Mesendoderm (in vitro differentiated cells): ENCODE results near the gene RPL9. TPM values are rescaled to one million over a fixed set of nuclear protein-coding genes. Genes with fewer than 3 reads are reported as not detected.

Experiments
- DNase-seq: peaks from one replicate; pipeline ENCODE4 v3.0.0; 2013
- H2AK5ac ChIP-seq: 2 replicates; pipeline ENCODE4 v1.6.1; 2013; ENCODE audit warnings: low read length, inconsistent platforms
- H2BK120ac ChIP-seq: 2 replicates; pipeline ENCODE4 v1.6.1; 2013; ENCODE audit warnings: low read depth, mild to moderate bottlenecking, low read length, moderate library complexity, mixed read lengths
- H2BK15ac ChIP-seq: replicated peaks from 2 replicates; pipeline ENCODE4 v1.6.1; 2013; ENCODE audit warnings: low read depth, mild to moderate bottlenecking, moderate library complexity
- H2BK5ac ChIP-seq: 2 replicates; pipeline ENCODE4 v1.6.1; 2013; ENCODE audit warnings: low read length, inconsistent platforms
- H3K18ac ChIP-seq: 2 replicates; pipeline ENCODE4 v1.6.1; 2013; ENCODE audit warnings: mild to moderate bottlenecking, low read length, mixed read lengths
- H3K23ac ChIP-seq: one replicate; pipeline ENCODE4 v1.6.1; 2013; ENCODE audit warnings: low read length
- H3K27ac ChIP-seq: 2 replicates; pipeline ENCODE4 v1.5.1; 2013; ENCODE audit warnings: low read depth, mild to moderate bottlenecking, inconsistent platforms, low read length, moderate library complexity
- H3K27me3 ChIP-seq: 2 replicates; pipeline ENCODE4 v1.6.1; 2013; ENCODE audit warnings: low read length, control low read depth, mild to moderate bottlenecking, inconsistent platforms; ENCODE audit not compliant: insufficient read depth, poor library complexity
- H3K36me3 ChIP-seq: 2 replicates; pipeline ENCODE4 v1.6.1; 2013; ENCODE audit warnings: low read length, inconsistent platforms; ENCODE audit not compliant: control insufficient read depth, insufficient read depth
- H3K4ac ChIP-seq: one replicate; pipeline ENCODE4 v1.6.1; 2013; ENCODE audit warnings: low read depth, mild to moderate bottlenecking, low read length, moderate library complexity
- H3K4me1 ChIP-seq: 2 replicates; pipeline ENCODE4 v1.6.1; 2013; ENCODE audit warnings: low read depth, low read length, inconsistent platforms; ENCODE audit not compliant: control insufficient read depth
- H3K4me2 ChIP-seq: 2 replicates; pipeline ENCODE4 v1.6.1; 2013; ENCODE audit warnings: low read length
- H3K4me3 ChIP-seq: 2 replicates; pipeline ENCODE4 v1.5.1; 2013; ENCODE audit warnings: mild to moderate bottlenecking, low read length
- H3K56ac ChIP-seq: one replicate; pipeline ENCODE4 v1.6.1; 2013; ENCODE audit warnings: low read length
- H3K79me1 ChIP-seq: 2 replicates; pipeline ENCODE4 v1.6.1; 2013; ENCODE audit warnings: low read length, inconsistent platforms
- H3K79me2 ChIP-seq: 2 replicates; pipeline ENCODE4 v1.6.1; 2013; ENCODE audit warnings: mild to moderate bottlenecking, low read length; ENCODE audit not compliant: control insufficient read depth, insufficient read depth
- H3K9ac ChIP-seq: 2 replicates; pipeline ENCODE4 v1.6.1; 2013; ENCODE audit warnings: low read length, inconsistent platforms
- H4K5ac ChIP-seq: one replicate; pipeline ENCODE4 v1.6.1; 2013; ENCODE audit warnings: low read length
- H4K8ac ChIP-seq: one replicate; pipeline ENCODE4 v1.6.1; 2013; ENCODE audit warnings: low read depth, mild to moderate bottlenecking, control low read depth, low read length, moderate library complexity
- WGBS: extraction: QIAGEN DNeasy Blood & Tissue Kit; methylation state at CpG from one replicate; pipeline ENCODE4 v1.1.7; 2013; ENCODE audit warnings: low lambda C conversion rate, missing lambda C conversion rate; ENCODE audit not compliant: insufficient coverage; ENCODE audit errors: extremely low coverage; 5-methylcytosine and 5-hydroxymethylcytosine counted together
- small RNA-seq: library from polyadenylated mRNA; stranded (forward); fragments of <200 nt; extraction: miRNeasy Mini kit (QIAGEN cat#:217004); gene quantifications from one replicate; pipeline ENCODE3, GENCODE V24; 2013; ENCODE audit not compliant: insufficient read depth

The RPL9 gene

GRCh38 chr4:39410415-39410814 is 48.3 kb downstream of the RPL9 start:
- Histone ChIP-seq H3K79me1 (no peaks in the 10 kb centered on the region), H3K4me3 (no peak overlapping the region), H3K18ac (no peak overlapping the region), H2AK5ac (no peak overlapping the region), H3K4me1 (no peaks in the 10 kb centered on the region), H3K27ac (no peak overlapping the region), H3K9ac (no peak overlapping the region), H3K27me3 (no peaks in the 10 kb centered on the region), H3K4ac (no peak overlapping the region), H3K4me2 (no peak overlapping the region), H2BK120ac (no peak overlapping the region), H3K56ac (no peak overlapping the region), H4K8ac (no peak overlapping the region), H3K36me3 (no peaks in the 10 kb centered on the region), H3K79me2 (no peaks in the 10 kb centered on the region), H2BK15ac (no peak overlapping the region), H2BK5ac (no peak overlapping the region), H3K23ac (no peak overlapping the region), H4K5ac (no peak overlapping the region)
- WGBS = no CpG with 5 or more reads among the region's 5 CpGs
- DNase-seq = no peak

GRCh38 chr4:39407584-39407885 is 51.2 kb downstream of the RPL9 start:
- no peak overlapping the region for H3K18ac ChIP-seq
- H3K27me3 ChIP-seq = no peaks in the 10 kb centered on the region
- no peak overlapping the region for H3K4ac ChIP-seq
- no peak overlapping the region for H3K27ac ChIP-seq
- DNase-seq = no peak
- no peak overlapping the region for H3K23ac ChIP-seq
- no peak overlapping the region for H3K4me3 ChIP-seq
- H2BK120ac ChIP-seq = no peak overlapping the region
- H2BK5ac ChIP-seq = no peak overlapping the region
- H3K4me1 ChIP-seq = no peaks in the 10 kb centered on the region
- no peaks in the 10 kb centered on the region for H3K79me1 ChIP-seq
- H2AK5ac ChIP-seq = no peak overlapping the region
- H4K8ac ChIP-seq = no peak overlapping the region
- H3K79me2 ChIP-seq = no peaks in the 10 kb centered on the region
- no peak overlapping the region for H3K4me2 ChIP-seq
- H3K36me3 ChIP-seq = no peaks in the 10 kb centered on the region
- H3K9ac ChIP-seq = no peak overlapping the region
- no peak overlapping the region for H3K56ac ChIP-seq
- WGBS = no CpG with 5 or more reads among the region's 1 CpG
- H2BK15ac ChIP-seq = no peak overlapping the region
- no peak overlapping the region for H4K5ac ChIP-seq

- Histone ChIP-seq H3K18ac (no peak within 1 kb of the TSS), H2AK5ac (no peak within 1 kb of the TSS), H3K4ac (no peak within 1 kb of the TSS), H4K5ac (no peak within 1 kb of the TSS), H3K4me1 (no peaks in the 10 kb centered on the region), H3K4me3 (no peak within 1 kb of the TSS), H3K27me3 (no peaks in the 10 kb centered on the region), H3K9ac (no peak within 1 kb of the TSS), H2BK120ac (no peak within 1 kb of the TSS), H3K79me1 (no peaks in the 10 kb centered on the region), H3K4me2 (no peak within 1 kb of the TSS), H3K27ac (no peak within 1 kb of the TSS), H3K79me2 (no peaks in the 10 kb centered on the region), H2BK5ac (no peak within 1 kb of the TSS), H3K23ac (no peak within 1 kb of the TSS), H2BK15ac (no peak within 1 kb of the TSS), H3K56ac (no peak within 1 kb of the TSS), H3K36me3 (no peaks in the 10 kb centered on the region), H4K8ac (no peak within 1 kb of the TSS)
- no peak for DNase-seq
- WGBS = no CpG with 5 or more reads among the region's 12 CpGs
Measured at GRCh38 chr4:39406763-39407583, 51.7 kb downstream of the RPL9 start, which contains the start of gene KLB. TSS of gene KLB (plus strand) at chr4:39406930. CDS start at chr4:39406950, 20 bp downstream.

Small RNAs within 50 kb of the gene (small RNA-seq; reads per million reads assigned to genes)
- not detected for gene MIR5591
- gene RF00019 = not detected
